ENCODE measurements around the gene ALDH1L1. TPM values are rescaled to one million over a fixed set of nuclear protein-coding genes. Genes with fewer than 3 reads are reported as not detected.

Gene ALDH1L1
- total RNA-seq, 1 experiment from 2014 or later = 0.41 TPM

GRCh38 chr3:126083138-126083445 is 97.3 kb downstream of the ALDH1L1 start:
- H3K27me3 ChIP-seq (replicated peaks; ENCODE audit: control insufficient read depth, insufficient read depth, low read length) = no peaks in the 10 kb centered on the region
- BruUV-seq (replicated peaks) = no TSS peak
- POLR2A ChIA-PET = no interaction called here
- Mint-ChIP-seq H3K4me3 (ENCODE audit: unreplicated experiment) (peak overlapping the region; percentile 81), H3K27me3 (ENCODE audit: insufficient read depth, unreplicated experiment) (no peaks in the 10 kb centered on the region), H3K4me1 (ENCODE audit: low read depth, unreplicated experiment) (peaks cover 15% of the 10 kb centered on the region), H3K9me3 (ENCODE audit: unreplicated experiment) (no peaks in the 10 kb centered on the region), H3K27ac (ENCODE audit: unreplicated experiment) (peak overlapping the region; percentile 72), H3K36me3 (ENCODE audit: insufficient read depth, unreplicated experiment) (no peaks in the 10 kb centered on the region)
- intact Hi-C loops (cut with micrococcal nuclease; ENCODE audit: unreplicated experiment) = loop anchor here (10.0 kb wide), 1 partner anchor 168 kb away; no protein-coding TSS in a partner anchor
- TF ChIP-seq CTCF (IDR thresholded peaks at IDR 0.05; ENCODE audit: insufficient read depth in 1 of 2, low read depth in 1 of 2, low read length in 1 of 2, severe bottlenecking in 1 of 2, unreplicated experiment in 1 of 2) = no peak
- DNase-seq = no peak
- H3K9me3 ChIP-seq = peaks cover 16% of the 10 kb centered on the region
- H3K4me3 ChIP-seq (ENCODE audit: low read depth, low read length) = peak overlapping the region; percentile 73
- CTCF ChIA-PET = no interaction called here
- no peaks in the 10 kb centered on the region for H3K36me3 ChIP-seq (ENCODE audit: control insufficient read depth, insufficient read depth, low read length)
- peaks cover 7% of the 10 kb centered on the region; the same call in 1 of the 2 replicates for H3K4me1 ChIP-seq

GRCh38 chr3:126082362-126083137 is 97.8 kb downstream of the ALDH1L1 start:
- POLR2A ChIA-PET = no interaction called here
- no peaks in the 10 kb centered on the region for H3K27me3 ChIP-seq (replicated peaks; ENCODE audit: control insufficient read depth, insufficient read depth, low read length)
- Mint-ChIP-seq H3K36me3 (ENCODE audit: insufficient read depth, unreplicated experiment) (no peaks in the 10 kb centered on the region), H3K27me3 (ENCODE audit: insufficient read depth, unreplicated experiment) (no peaks in the 10 kb centered on the region), H3K27ac (ENCODE audit: unreplicated experiment) (peak overlapping the region; percentile 72), H3K4me3 (ENCODE audit: unreplicated experiment) (peak overlapping the region; percentile 81), H3K9me3 (ENCODE audit: unreplicated experiment) (no peaks in the 10 kb centered on the region), H3K4me1 (ENCODE audit: low read depth, unreplicated experiment) (peaks cover 15% of the 10 kb centered on the region)
- DNase-seq = no peak
- CTCF ChIA-PET = no interaction called here
- peaks cover 12% of the 10 kb centered on the region for H3K9me3 ChIP-seq
- BruUV-seq (replicated peaks) = TSS peak; percentile 51
- peaks cover 7% of the 10 kb centered on the region; the same call in 1 of the 2 replicates for H3K4me1 ChIP-seq
- TF ChIP-seq CTCF (IDR thresholded peaks at IDR 0.05; ENCODE audit: insufficient read depth in 1 of 2, low read depth in 1 of 2, low read length in 1 of 2, severe bottlenecking in 1 of 2, unreplicated experiment in 1 of 2) = no peak
- H3K4me3 ChIP-seq (ENCODE audit: low read depth, low read length) = no peak overlapping the region; the same call in 1 of the 2 replicates
- H3K36me3 ChIP-seq (ENCODE audit: control insufficient read depth, insufficient read depth, low read length) = no peaks in the 10 kb centered on the region
- intact Hi-C loops (cut with micrococcal nuclease; ENCODE audit: unreplicated experiment) = loop anchor here (10.0 kb wide), 1 partner anchor 168 kb away; no protein-coding TSS in a partner anchor

GRCh38 chr3:126081618-126082361 is 98.6 kb downstream of the ALDH1L1 start:
- CTCF ChIA-PET = no interaction called here
- Histone ChIP-seq H3K4me3 (ENCODE audit: low read depth, low read length) (no peak overlapping the region), H3K27me3 (replicated peaks; ENCODE audit: control insufficient read depth, insufficient read depth, low read length) (no peaks in the 10 kb centered on the region), H3K9me3 (peaks cover 4% of the 10 kb centered on the region), H3K36me3 (ENCODE audit: control insufficient read depth, insufficient read depth, low read length) (no peaks in the 10 kb centered on the region), H3K4me1 (peaks cover 7% of the 10 kb centered on the region; the same call in 1 of the 2 replicates)
- POLR2A ChIA-PET = no interaction called here
- Mint-ChIP-seq H3K4me3 (ENCODE audit: unreplicated experiment) (no peak overlapping the region), H3K9me3 (ENCODE audit: unreplicated experiment) (no peaks in the 10 kb centered on the region), H3K36me3 (ENCODE audit: insufficient read depth, unreplicated experiment) (no peaks in the 10 kb centered on the region), H3K27me3 (ENCODE audit: insufficient read depth, unreplicated experiment) (no peaks in the 10 kb centered on the region), H3K27ac (ENCODE audit: unreplicated experiment) (no peak overlapping the region), H3K4me1 (ENCODE audit: low read depth, unreplicated experiment) (peaks cover 15% of the 10 kb centered on the region)
- no peak for TF ChIP-seq CTCF (IDR thresholded peaks at IDR 0.05; ENCODE audit: insufficient read depth in 1 of 2, low read depth in 1 of 2, low read length in 1 of 2, severe bottlenecking in 1 of 2, unreplicated experiment in 1 of 2)
- no TSS peak for BruUV-seq (replicated peaks)
- DNase-seq = peak in 1 of 2 experiments; percentile 19
- intact Hi-C loops (cut with micrococcal nuclease; ENCODE audit: unreplicated experiment) = loop anchor here (10.0 kb wide), 1 partner anchor 167 kb away; no protein-coding TSS in a partner anchor

Measured in Caco-2 (cell line).